RWPE2 (cell line): ENCODE results near the gene HPX.

Source experiments
- ATAC-seq: fragments of 200-7000 bp; cut with Tn5 transposase; 3 replicates; pipeline ENCODE4 v1.9.1; 2021; ENCODE audit warnings: low read depth
- DNase-seq: peaks from one replicate; pipeline ENCODE4 v3.0.0-alpha.2; 2020; ENCODE audit warnings: low spot score
- H3K27ac ChIP-seq: fragments of 450-650 bp; 2 replicates; pipeline ENCODE4 v1.5.1; 2017; ENCODE audit warnings: mild to moderate bottlenecking; ENCODE audit not compliant: poor library complexity, severe bottlenecking
- H3K27me3 ChIP-seq: fragments of 250-450 bp; sonication (Bioruptor Pico); 2 replicates; pipeline ENCODE4 v1.5.1; 2021; ENCODE audit warnings: mild to moderate bottlenecking, moderate library complexity; ENCODE audit not compliant: insufficient read depth, poor library complexity, severe bottlenecking
- H3K36me3 ChIP-seq: fragments of 250-450 bp; sonication (Bioruptor Pico); 2 replicates; pipeline ENCODE4 v1.5.1; 2020; ENCODE audit warnings: low read depth, mild to moderate bottlenecking, moderate library complexity
- H3K4me1 ChIP-seq: fragments of 250-450 bp; sonication (Bioruptor Pico); 2 replicates; pipeline ENCODE4 v1.5.1; 2021; ENCODE audit warnings: mild to moderate bottlenecking, moderate library complexity; ENCODE audit not compliant: insufficient read depth, poor library complexity, severe bottlenecking
- H3K4me3 ChIP-seq: fragments of 250-450 bp; sonication (Bioruptor Pico); 2 replicates; pipeline ENCODE4 v1.5.1; 2021; ENCODE audit warnings: mild to moderate bottlenecking, moderate library complexity; ENCODE audit not compliant: severe bottlenecking
- H3K9me3 ChIP-seq: fragments of 250-450 bp; sonication (Bioruptor Pico); 2 replicates; pipeline ENCODE4 v1.5.1; 2021; ENCODE audit warnings: mild to moderate bottlenecking, moderate library complexity; ENCODE audit not compliant: severe bottlenecking
- TF ChIP-seq, protein P1 (sequence below): fragments of 450-650 bp; IDR thresholded peaks from one replicate; pipeline ENCODE4 v1.5.1; 2017; ENCODE audit warnings: mild to moderate bottlenecking, moderate library complexity; ENCODE audit not compliant: poor library complexity, severe bottlenecking

The HPX gene

GRCh38 chr11:6486256-6486655 lies 45.5 kb upstream of the HPX start:
- Histone ChIP-seq H3K36me3 (peaks cover 68% of the 10 kb centered on the region), H3K4me1 (peaks cover 6% of the 10 kb centered on the region), H3K27me3 (no peaks in the 10 kb centered on the region), H3K9me3 (no peaks in the 10 kb centered on the region), H3K4me3 (no peak overlapping the region), H3K27ac (no peak overlapping the region)
- TF ChIP-seq, protein P1, sequence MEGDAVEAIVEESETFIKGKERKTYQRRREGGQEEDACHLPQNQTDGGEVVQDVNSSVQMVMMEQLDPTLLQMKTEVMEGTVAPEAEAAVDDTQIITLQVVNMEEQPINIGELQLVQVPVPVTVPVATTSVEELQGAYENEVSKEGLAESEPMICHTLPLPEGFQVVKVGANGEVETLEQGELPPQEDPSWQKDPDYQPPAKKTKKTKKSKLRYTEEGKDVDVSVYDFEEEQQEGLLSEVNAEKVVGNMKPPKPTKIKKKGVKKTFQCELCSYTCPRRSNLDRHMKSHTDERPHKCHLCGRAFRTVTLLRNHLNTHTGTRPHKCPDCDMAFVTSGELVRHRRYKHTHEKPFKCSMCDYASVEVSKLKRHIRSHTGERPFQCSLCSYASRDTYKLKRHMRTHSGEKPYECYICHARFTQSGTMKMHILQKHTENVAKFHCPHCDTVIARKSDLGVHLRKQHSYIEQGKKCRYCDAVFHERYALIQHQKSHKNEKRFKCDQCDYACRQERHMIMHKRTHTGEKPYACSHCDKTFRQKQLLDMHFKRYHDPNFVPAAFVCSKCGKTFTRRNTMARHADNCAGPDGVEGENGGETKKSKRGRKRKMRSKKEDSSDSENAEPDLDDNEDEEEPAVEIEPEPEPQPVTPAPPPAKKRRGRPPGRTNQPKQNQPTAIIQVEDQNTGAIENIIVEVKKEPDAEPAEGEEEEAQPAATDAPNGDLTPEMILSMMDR = no peak
- ATAC-seq (no peak), DNase-seq (no peak)

- ATAC-seq = no peak
- TF ChIP-seq, protein P1 = no peak
Observed at GRCh38 chr11:6485661-6486060, 44.9 kb upstream of the HPX start.

GRCh38 chr11:6483015-6483414 lies 42.2 kb upstream of the HPX start:
- no peak overlapping the region for H3K4me3 ChIP-seq
- peaks cover 81% of the 10 kb centered on the region for H3K36me3 ChIP-seq
- H3K9me3 ChIP-seq = no peaks in the 10 kb centered on the region
- ATAC-seq = no peak
- H3K27me3 ChIP-seq = no peaks in the 10 kb centered on the region
- TF ChIP-seq, protein P1 = no peak
- peaks cover 6% of the 10 kb centered on the region for H3K4me1 ChIP-seq
- no peak for DNase-seq
- no peak overlapping the region for H3K27ac ChIP-seq

More at GRCh38 chr11:6485661-6486060, 44.9 kb upstream of the HPX start:
- no peak overlapping the region for H3K4me3 ChIP-seq
- no peaks in the 10 kb centered on the region for H3K27me3 ChIP-seq
- no peak for DNase-seq
- peaks cover 68% of the 10 kb centered on the region for H3K36me3 ChIP-seq
- no peak overlapping the region for H3K27ac ChIP-seq
- peaks cover 6% of the 10 kb centered on the region for H3K4me1 ChIP-seq
- no peaks in the 10 kb centered on the region for H3K9me3 ChIP-seq

GRCh38 chr11:6482441-6482840 lies 41.7 kb upstream of the HPX start:
- TF ChIP-seq, protein P1 = no peak
- ATAC-seq (no peak), DNase-seq (no peak)
- Histone ChIP-seq H3K36me3 (peaks cover 81% of the 10 kb centered on the region), H3K27ac (peak overlapping the region; percentile 61), H3K9me3 (no peaks in the 10 kb centered on the region), H3K27me3 (no peaks in the 10 kb centered on the region), H3K4me3 (peak overlapping the region; percentile 63), H3K4me1 (peaks cover 6% of the 10 kb centered on the region)

GRCh38 chr11:6481924-6482275 lies 41.1 kb upstream of the HPX start:
- Histone ChIP-seq H3K27ac (peak overlapping the region; percentile 61), H3K27me3 (no peaks in the 10 kb centered on the region), H3K4me3 (peak overlapping the region; percentile 63), H3K36me3 (peaks cover 81% of the 10 kb centered on the region), H3K9me3 (no peaks in the 10 kb centered on the region), H3K4me1 (peaks cover 6% of the 10 kb centered on the region)
- TF ChIP-seq, protein P1 = no peak
- ATAC-seq (peak; percentile 16; the same call in 2 of the 3 replicates), DNase-seq (no peak)
